ENCODE results near the gene ATXN7L1. TPM values are rescaled to one million over a fixed set of nuclear protein-coding genes. Genes with fewer than 3 reads are reported as not detected.

The ATXN7L1 gene
- polyA plus RNA-seq, 1 of the 3 experiments (the other 2 are of a cell fraction): 6.0 TPM

DNA sequence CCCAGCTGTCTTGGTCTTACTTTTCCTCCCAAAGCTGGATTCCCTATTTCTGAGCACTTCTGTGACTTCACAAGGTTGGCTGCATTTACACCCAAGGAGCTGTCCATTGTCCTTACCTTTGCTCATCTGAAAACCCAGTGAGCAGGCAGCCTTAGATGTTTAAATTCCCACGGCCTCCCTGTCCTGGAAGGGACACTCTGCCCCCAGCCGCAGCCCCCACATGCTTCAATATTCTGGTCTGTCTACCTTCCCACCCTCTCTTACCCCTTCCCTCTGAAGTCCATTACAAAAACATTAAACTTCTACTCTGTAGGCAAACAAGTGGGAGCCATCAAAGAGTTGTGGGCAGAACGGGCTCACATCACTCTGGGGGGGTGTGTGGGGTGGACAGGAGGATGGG lies 221.3 kb downstream of the ATXN7L1 start:
- Histone ChIP-seq H3K4me2 (no peak overlapping the region), H4K20me1 (ENCODE audit: insufficient read depth) (peaks cover 18% of the 10 kb centered on the region), H3F3A (replicated peaks; ENCODE audit: insufficient read depth) (no peaks in the 10 kb centered on the region), H3K4me1 (ENCODE audit: control insufficient read depth in 1 of 2, insufficient read depth in 2 of 2, low read depth in 1 of 2, low read length in 1 of 2) (peaks cover 5 to 19% of the 10 kb centered on the region in 2 experiments; a peak in 2 of 4 replicates), H3K27ac (ENCODE audit: low read depth in 2 of 2, low read length in 1 of 2) (no peak overlapping the region), H2AFZ (ENCODE audit: low read depth) (no peak overlapping the region), H3K9me2 (no peaks in the 10 kb centered on the region), H3K79me2 (ENCODE audit: insufficient read depth) (no peaks in the 10 kb centered on the region), H3K4me3 (ENCODE audit: low read depth in 2 of 2, low read length in 1 of 2) (no peak overlapping the region), H3K36me3 (replicated peaks in 1 of 2; ENCODE audit: control insufficient read depth in 1 of 2, insufficient read depth in 2 of 2, low read length in 1 of 2) (peaks cover 0 to 5% of the 10 kb centered on the region in 2 experiments), H3K9me3 (no peaks in the 10 kb centered on the region), H3K27me3 (ENCODE audit: insufficient read depth) (no peaks in the 10 kb centered on the region), H3K9ac (no peak overlapping the region)
- CTCF ChIA-PET: interaction anchor here (0.7 to 7.6 kb wide), 10 partner anchors 11 to 499 kb away, joined by 3 to 77 read pairs (median 4); no protein-coding TSS in a partner anchor
- DNase-seq: no peak
- POLR2A ChIA-PET: no interaction called here
- 93% methylated on average over 3 of the region's 3 CpGs for WGBS (ENCODE audit: low lambda C conversion rate)
- TF ChIP-seq GATA2 (CRISPR knock-in tag; IDR thresholded peaks at IDR 0.05): no peak
- TF ChIP-seq NFIC (IDR thresholded peaks at IDR 0.05; ENCODE audit: borderline replicate concordance): no peak
- TF ChIP-seq, protein P1, sequence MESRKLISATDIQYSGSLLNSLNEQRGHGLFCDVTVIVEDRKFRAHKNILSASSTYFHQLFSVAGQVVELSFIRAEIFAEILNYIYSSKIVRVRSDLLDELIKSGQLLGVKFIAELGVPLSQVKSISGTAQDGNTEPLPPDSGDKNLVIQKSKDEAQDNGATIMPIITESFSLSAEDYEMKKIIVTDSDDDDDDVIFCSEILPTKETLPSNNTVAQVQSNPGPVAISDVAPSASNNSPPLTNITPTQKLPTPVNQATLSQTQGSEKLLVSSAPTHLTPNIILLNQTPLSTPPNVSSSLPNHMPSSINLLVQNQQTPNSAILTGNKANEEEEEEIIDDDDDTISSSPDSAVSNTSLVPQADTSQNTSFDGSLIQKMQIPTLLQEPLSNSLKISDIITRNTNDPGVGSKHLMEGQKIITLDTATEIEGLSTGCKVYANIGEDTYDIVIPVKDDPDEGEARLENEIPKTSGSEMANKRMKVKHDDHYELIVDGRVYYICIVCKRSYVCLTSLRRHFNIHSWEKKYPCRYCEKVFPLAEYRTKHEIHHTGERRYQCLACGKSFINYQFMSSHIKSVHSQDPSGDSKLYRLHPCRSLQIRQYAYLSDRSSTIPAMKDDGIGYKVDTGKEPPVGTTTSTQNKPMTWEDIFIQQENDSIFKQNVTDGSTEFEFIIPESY (IDR thresholded peaks at IDR 0.05; ENCODE audit: borderline replicate concordance, low read depth): no peak
- TF ChIP-seq, protein P2, sequence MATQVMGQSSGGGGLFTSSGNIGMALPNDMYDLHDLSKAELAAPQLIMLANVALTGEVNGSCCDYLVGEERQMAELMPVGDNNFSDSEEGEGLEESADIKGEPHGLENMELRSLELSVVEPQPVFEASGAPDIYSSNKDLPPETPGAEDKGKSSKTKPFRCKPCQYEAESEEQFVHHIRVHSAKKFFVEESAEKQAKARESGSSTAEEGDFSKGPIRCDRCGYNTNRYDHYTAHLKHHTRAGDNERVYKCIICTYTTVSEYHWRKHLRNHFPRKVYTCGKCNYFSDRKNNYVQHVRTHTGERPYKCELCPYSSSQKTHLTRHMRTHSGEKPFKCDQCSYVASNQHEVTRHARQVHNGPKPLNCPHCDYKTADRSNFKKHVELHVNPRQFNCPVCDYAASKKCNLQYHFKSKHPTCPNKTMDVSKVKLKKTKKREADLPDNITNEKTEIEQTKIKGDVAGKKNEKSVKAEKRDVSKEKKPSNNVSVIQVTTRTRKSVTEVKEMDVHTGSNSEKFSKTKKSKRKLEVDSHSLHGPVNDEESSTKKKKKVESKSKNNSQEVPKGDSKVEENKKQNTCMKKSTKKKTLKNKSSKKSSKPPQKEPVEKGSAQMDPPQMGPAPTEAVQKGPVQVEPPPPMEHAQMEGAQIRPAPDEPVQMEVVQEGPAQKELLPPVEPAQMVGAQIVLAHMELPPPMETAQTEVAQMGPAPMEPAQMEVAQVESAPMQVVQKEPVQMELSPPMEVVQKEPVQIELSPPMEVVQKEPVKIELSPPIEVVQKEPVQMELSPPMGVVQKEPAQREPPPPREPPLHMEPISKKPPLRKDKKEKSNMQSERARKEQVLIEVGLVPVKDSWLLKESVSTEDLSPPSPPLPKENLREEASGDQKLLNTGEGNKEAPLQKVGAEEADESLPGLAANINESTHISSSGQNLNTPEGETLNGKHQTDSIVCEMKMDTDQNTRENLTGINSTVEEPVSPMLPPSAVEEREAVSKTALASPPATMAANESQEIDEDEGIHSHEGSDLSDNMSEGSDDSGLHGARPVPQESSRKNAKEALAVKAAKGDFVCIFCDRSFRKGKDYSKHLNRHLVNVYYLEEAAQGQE (IDR thresholded peaks at IDR 0.05; ENCODE audit: low read depth, low read length): peak; percentile 97
- no peak for TF ChIP-seq SIN3A (IDR thresholded peaks at IDR 0.05; ENCODE audit: borderline replicate concordance, low read depth, low read length)

DNA sequence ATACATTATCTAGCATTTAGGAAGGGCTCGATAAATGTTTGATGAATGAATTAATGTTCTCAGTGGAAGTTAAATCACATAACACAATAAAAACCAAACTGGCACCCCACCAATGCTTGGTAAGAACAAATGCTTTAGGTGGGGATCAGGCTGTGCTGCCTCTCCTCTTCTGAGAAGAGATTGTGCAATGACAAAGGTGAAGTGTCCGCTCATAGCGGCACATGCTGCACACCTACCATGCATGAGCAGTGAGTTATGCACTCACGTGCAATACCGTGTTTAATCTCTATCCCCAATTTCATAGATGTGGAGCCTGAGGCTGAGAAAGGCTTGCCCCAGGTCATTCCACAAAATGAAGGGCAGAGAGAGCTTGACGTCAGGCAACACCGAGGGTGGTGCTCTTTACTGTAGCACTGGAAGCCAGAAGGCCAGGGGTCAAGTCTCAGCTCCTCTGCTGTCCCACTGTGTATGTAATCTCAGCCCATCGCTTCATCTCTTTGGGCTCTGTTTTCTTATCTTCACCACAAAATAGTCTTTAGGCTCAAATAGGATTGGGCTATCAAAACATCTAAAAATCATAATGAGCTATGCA lies 222.2 kb downstream of the ATXN7L1 start:
- Histone ChIP-seq H3K9me2 (no peaks in the 10 kb centered on the region), H3K4me3 (ENCODE audit: low read depth in 2 of 2, low read length in 1 of 2) (no peak overlapping the region), H3K27me3 (ENCODE audit: insufficient read depth) (no peaks in the 10 kb centered on the region), H3K79me2 (ENCODE audit: insufficient read depth) (no peaks in the 10 kb centered on the region), H2AFZ (ENCODE audit: low read depth) (no peak overlapping the region), H3K4me2 (no peak overlapping the region), H3K4me1 (ENCODE audit: control insufficient read depth in 1 of 2, insufficient read depth in 2 of 2, low read depth in 1 of 2, low read length in 1 of 2) (peaks cover 13 to 25% of the 10 kb centered on the region in 2 experiments), H3K9ac (no peak overlapping the region), H3K27ac (ENCODE audit: low read depth in 2 of 2, low read length in 1 of 2) (no peak overlapping the region), H4K20me1 (ENCODE audit: insufficient read depth) (peaks cover 25% of the 10 kb centered on the region), H3F3A (replicated peaks; ENCODE audit: insufficient read depth) (no peaks in the 10 kb centered on the region), H3K36me3 (replicated peaks in 1 of 2; ENCODE audit: control insufficient read depth in 1 of 2, insufficient read depth in 2 of 2, low read length in 1 of 2) (peaks cover 0 to 5% of the 10 kb centered on the region in 2 experiments), H3K9me3 (no peaks in the 10 kb centered on the region)
- CTCF ChIA-PET: interaction anchor here (1.0 to 7.6 kb wide), 13 partner anchors 10 to 516 kb away, joined by 3 to 77 read pairs (median 7); no protein-coding TSS in a partner anchor
- WGBS (ENCODE audit: low lambda C conversion rate): 95% methylated on average over 8 of the region's 8 CpGs
- POLR2A ChIA-PET: no interaction called here
- no peak for DNase-seq
- no peak for TF ChIP-seq EZH2phosphoT487 (IDR thresholded peaks at IDR 0.05; ENCODE audit: borderline replicate concordance, low read depth)

All from SK-N-SH (cell line).